ENCODE measurements around the gene THRB.
"Not testable (repeated sequence)": the region's sequence is repeated elsewhere in the genome, so short reads cannot be mapped to it uniquely, and the experiment has no call there.

- TF ChIP-seq CTCF, POLR2A (IDR thresholded peaks at IDR 0.05): not testable (repeated sequence)
These were observed 95.9 kb downstream of the THRB start for GRCh38 chr3:24398712-24399111.
